Ishikawa (cell line): Measurements from ENCODE around the gene EPB41L4B.

Experiments used
- CEBPB ChIP-seq: IDR thresholded peaks from 2 replicates; pipeline ENCODE4 v1.6.1; 2012
- CREB1 ChIP-seq: IDR thresholded peaks from 2 replicates; pipeline ENCODE4 v1.6.1; 2012; ENCODE audit warnings: low read depth
- EGR1 ChIP-seq: IDR thresholded peaks from 2 replicates; pipeline ENCODE4 v1.6.1; 2012
- EP300 ChIP-seq: IDR thresholded peaks from 2 replicates; pipeline ENCODE4 v1.6.1; 2012; ENCODE audit warnings: borderline replicate concordance
- FOXM1 ChIP-seq: IDR thresholded peaks from 2 replicates; pipeline ENCODE4 v1.6.1; 2012; ENCODE audit warnings: low read depth, borderline replicate concordance
- MAX ChIP-seq: IDR thresholded peaks from 2 replicates; pipeline ENCODE4 v1.6.1; 2012
- NFIC ChIP-seq: IDR thresholded peaks from 2 replicates; pipeline ENCODE4 v1.6.1; 2012
- RAD21 ChIP-seq: IDR thresholded peaks from 2 replicates; pipeline ENCODE4 v1.6.1; 2012; ENCODE audit warnings: low read depth
- TAF1 ChIP-seq: IDR thresholded peaks from 2 replicates; pipeline ENCODE4 v1.6.1; 2012; ENCODE audit warnings: low read depth, mild to moderate bottlenecking
- TCF12 ChIP-seq: IDR thresholded peaks from 2 replicates; pipeline ENCODE4 v1.6.1; 2012; ENCODE audit warnings: low read depth
- TEAD4 ChIP-seq: IDR thresholded peaks from 2 replicates; pipeline ENCODE4 v1.6.1; 2012
- YY1 ChIP-seq: IDR thresholded peaks from 2 replicates; pipeline ENCODE4 v1.6.1; 2012; ENCODE audit warnings: low read depth
- ZBTB7A ChIP-seq: IDR thresholded peaks from 2 replicates; pipeline ENCODE4 v1.6.1; 2012; ENCODE audit warnings: low read depth
- TF ChIP-seq, protein P1 (sequence below): IDR thresholded peaks from 2 replicates; pipeline ENCODE4 v1.6.1; 2012
- TF ChIP-seq, protein P2 (sequence below): IDR thresholded peaks from 2 replicates; pipeline ENCODE4 v1.6.1; 2012; ENCODE audit warnings: low read depth, mild to moderate bottlenecking

EPB41L4B gene

DNA sequence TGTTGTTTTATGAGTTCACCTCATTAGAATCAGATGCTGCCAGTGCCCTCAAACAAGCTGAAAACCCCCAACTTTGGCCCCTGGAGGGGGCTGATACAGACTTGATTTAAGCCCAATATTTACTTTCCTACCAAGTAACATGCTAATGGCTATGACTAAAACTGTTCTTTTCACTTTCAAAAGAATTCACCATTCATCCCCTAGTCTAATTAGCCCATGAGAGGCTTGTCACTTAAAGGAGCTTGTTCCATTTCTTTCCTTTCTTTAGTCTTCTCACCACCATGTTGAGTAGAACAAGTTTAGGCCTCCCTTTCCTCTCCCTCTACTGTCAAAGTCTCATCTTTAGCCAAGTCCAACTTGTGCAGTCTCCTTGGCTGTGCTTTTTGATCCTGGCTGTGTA is 50.4 kb downstream of the EPB41L4B start:
- no peak for TF ChIP-seq CEBPB
- no peak for TF ChIP-seq TAF1
- no peak for TF ChIP-seq EP300
- no peak for TF ChIP-seq EGR1
- TF ChIP-seq, protein P1, sequence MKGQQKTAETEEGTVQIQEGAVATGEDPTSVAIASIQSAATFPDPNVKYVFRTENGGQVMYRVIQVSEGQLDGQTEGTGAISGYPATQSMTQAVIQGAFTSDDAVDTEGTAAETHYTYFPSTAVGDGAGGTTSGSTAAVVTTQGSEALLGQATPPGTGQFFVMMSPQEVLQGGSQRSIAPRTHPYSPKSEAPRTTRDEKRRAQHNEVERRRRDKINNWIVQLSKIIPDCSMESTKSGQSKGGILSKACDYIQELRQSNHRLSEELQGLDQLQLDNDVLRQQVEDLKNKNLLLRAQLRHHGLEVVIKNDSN: no peak
- TF ChIP-seq CREB1: no peak
- no peak for TF ChIP-seq RAD21
- TF ChIP-seq ZBTB7A: no peak
- TF ChIP-seq FOXM1: no peak
- no peak for TF ChIP-seq MAX
- TF ChIP-seq TEAD4: no peak
- TF ChIP-seq TCF12: no peak

GRCh38 chr9:109269839-109270238 is 51.0 kb downstream of the EPB41L4B start:
- TF ChIP-seq CEBPB: no peak
- TF ChIP-seq TAF1: no peak

DNA sequence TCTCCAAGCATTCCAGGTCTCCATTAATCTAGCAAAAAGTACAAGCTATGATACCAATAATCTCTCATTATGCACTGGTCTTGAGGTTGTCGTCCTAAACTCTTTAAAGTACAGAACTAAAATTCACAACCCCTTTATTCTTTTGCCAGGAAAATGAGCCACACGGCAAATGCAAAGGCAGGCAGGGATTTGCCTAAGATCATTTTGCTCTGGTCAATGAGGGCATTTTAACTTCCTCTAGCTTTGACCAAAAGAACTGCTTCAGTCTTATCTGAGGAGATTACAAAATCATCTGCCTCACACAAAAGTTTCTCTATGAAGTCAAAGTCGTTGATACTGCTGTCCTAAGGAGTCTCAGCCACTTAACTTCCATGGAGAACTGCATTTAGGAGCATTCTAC is 51.8 kb downstream of the EPB41L4B start:
- TF ChIP-seq FOXM1: no peak
- TF ChIP-seq EP300: no peak
- no peak for TF ChIP-seq MAX
- no peak for TF ChIP-seq NFIC
- no peak for TF ChIP-seq CEBPB
- no peak for TF ChIP-seq TAF1

DNA sequence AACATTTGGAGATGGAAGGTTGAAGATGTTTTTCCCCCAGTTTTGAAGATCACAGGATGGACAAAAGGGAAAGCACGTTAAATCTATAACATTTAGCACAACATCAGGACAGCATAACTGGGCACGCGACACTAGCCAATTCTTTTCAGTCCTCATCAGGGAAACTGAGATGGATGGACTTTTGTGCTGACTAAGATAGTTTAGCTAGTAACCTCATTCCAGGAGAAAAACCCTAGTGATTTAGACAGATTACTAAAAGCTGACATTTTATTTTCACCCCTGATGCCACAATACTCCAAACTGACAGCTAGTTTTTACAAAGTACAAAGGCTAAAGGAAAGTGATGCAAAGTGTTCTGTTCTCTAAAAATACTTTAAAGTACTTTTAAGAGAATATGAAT is 53.3 kb downstream of the EPB41L4B start:
- TF ChIP-seq FOXM1 (no peak), TAF1 (no peak)

DNA sequence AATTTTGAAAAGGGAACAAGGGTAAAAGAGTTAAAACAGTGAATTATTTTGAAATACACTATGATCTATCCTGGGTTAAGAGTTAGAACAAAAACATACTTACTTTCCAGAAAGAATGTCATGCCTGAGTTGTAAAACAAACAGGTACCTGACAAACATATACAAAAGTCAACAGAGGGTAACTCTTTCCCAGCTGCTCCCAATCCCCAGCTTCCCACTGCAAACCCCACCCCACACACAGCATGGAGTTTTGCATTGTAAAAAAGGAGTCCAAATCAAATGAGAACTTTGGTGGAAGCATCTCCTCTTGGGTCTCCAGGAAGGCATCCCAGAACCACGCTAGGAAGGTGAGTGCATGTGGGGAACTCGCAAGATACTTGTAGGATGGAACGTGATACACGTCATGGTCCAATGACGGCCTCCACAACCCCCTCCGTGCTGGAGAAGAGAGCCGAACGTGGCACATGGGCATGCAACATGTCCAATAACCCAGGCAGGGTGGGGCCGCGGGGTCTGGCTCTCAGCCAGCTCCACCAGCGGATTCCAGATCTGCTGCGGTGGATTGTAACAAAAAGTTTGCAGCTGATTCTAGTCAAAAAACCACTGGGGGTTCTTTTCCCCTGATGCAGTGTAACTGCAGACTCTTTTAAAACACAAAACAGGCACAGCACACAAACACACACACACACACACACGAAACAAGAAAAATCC is 55.8 kb downstream of the EPB41L4B start:
- TF ChIP-seq FOXM1 (no peak), TEAD4 (no peak), CREB1 (no peak), NFIC (peak; percentile 76), TCF12 (no peak), EP300 (no peak), MAX (peak; percentile 38; the same call in 1 of the 2 replicates), RAD21 (no peak), YY1 (no peak)

DNA sequence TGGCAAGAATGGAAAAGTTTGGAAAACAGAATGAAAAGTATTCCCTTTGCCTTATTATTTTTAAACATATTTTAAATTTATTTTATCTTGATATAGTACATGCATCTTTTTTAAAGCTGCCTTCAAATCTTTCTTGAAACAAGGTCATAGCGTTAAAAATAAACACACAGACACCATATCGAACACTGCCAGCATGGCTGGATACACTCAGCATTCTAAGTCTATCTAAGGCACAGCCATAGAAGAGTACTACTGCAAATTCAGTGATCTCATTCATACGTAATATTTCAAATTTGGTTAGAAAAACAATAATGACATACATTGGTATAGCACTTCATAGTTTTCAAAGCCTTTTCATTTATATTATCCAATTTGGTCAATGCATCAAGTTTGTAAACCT is 57.5 kb downstream of the EPB41L4B start:
- no peak for TF ChIP-seq CEBPB
- no peak for TF ChIP-seq EGR1
- TF ChIP-seq, protein P2, sequence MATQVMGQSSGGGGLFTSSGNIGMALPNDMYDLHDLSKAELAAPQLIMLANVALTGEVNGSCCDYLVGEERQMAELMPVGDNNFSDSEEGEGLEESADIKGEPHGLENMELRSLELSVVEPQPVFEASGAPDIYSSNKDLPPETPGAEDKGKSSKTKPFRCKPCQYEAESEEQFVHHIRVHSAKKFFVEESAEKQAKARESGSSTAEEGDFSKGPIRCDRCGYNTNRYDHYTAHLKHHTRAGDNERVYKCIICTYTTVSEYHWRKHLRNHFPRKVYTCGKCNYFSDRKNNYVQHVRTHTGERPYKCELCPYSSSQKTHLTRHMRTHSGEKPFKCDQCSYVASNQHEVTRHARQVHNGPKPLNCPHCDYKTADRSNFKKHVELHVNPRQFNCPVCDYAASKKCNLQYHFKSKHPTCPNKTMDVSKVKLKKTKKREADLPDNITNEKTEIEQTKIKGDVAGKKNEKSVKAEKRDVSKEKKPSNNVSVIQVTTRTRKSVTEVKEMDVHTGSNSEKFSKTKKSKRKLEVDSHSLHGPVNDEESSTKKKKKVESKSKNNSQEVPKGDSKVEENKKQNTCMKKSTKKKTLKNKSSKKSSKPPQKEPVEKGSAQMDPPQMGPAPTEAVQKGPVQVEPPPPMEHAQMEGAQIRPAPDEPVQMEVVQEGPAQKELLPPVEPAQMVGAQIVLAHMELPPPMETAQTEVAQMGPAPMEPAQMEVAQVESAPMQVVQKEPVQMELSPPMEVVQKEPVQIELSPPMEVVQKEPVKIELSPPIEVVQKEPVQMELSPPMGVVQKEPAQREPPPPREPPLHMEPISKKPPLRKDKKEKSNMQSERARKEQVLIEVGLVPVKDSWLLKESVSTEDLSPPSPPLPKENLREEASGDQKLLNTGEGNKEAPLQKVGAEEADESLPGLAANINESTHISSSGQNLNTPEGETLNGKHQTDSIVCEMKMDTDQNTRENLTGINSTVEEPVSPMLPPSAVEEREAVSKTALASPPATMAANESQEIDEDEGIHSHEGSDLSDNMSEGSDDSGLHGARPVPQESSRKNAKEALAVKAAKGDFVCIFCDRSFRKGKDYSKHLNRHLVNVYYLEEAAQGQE: no peak
- TF ChIP-seq TEAD4: no peak
- no peak for TF ChIP-seq NFIC
- TF ChIP-seq MAX: no peak
- TF ChIP-seq, protein P1: no peak
- TF ChIP-seq YY1: no peak

- no peak for TF ChIP-seq NFIC
- TF ChIP-seq TEAD4: no peak
- no peak for TF ChIP-seq TAF1
- no peak for TF ChIP-seq YY1
- no peak for TF ChIP-seq TCF12
- no peak for TF ChIP-seq CREB1
- no peak for TF ChIP-seq EP300
- TF ChIP-seq, protein P2: no peak
Measured at GRCh38 chr9:109258481-109259302, 62.2 kb downstream of the EPB41L4B start.
